GM12874 (cell line): ENCODE data around the gene NCKAP5.

Source experiments
- TF ChIP-seq, protein P1 (sequence below): IDR thresholded peaks from 2 replicates; pipeline ENCODE4 v1.5.1; 2011; ENCODE audit warnings: low read depth, mild to moderate bottlenecking, control low read depth, low read length, moderate library complexity; ENCODE audit not compliant: insufficient read depth

Gene NCKAP5

DNA sequence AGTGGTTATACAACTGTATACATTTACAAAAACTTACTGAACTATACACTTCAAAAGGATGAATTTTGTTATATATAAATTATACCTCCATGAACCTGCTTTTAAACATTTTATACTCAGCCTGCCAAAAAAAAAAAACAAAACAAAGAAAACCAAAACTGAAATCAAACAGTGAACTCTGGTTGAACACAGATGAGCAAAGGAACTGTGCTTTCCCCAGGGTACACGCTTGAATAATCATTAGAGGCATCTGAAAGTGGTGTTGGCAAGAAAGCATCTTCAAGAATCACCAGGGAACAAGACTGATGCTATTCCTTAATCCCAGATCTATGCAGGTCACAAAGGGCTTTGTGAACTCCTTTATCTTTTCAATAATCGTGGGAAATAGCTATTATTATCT, 821.2 kb downstream of the NCKAP5 start:
- TF ChIP-seq, protein P1, sequence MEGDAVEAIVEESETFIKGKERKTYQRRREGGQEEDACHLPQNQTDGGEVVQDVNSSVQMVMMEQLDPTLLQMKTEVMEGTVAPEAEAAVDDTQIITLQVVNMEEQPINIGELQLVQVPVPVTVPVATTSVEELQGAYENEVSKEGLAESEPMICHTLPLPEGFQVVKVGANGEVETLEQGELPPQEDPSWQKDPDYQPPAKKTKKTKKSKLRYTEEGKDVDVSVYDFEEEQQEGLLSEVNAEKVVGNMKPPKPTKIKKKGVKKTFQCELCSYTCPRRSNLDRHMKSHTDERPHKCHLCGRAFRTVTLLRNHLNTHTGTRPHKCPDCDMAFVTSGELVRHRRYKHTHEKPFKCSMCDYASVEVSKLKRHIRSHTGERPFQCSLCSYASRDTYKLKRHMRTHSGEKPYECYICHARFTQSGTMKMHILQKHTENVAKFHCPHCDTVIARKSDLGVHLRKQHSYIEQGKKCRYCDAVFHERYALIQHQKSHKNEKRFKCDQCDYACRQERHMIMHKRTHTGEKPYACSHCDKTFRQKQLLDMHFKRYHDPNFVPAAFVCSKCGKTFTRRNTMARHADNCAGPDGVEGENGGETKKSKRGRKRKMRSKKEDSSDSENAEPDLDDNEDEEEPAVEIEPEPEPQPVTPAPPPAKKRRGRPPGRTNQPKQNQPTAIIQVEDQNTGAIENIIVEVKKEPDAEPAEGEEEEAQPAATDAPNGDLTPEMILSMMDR: no peak

DNA sequence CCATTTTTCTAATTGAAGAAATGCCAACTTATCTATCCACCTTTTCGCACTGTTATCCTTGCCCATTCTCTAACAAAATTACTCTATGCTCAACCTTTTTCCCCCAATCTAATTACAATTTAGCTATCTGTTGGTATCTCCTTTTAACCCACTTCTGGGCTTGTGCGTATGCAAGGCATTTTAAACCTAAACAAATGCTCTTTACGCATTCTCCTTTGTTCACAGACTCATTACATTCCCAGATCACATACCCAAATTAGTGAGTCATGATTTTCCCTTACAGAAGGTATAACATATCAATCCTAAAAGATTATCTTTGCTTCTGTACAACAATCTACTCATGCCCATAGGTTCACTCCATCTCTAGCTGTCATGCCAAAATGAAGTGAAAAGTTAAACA, 826.5 kb downstream of the NCKAP5 start:
- TF ChIP-seq, protein P1: no peak

DNA sequence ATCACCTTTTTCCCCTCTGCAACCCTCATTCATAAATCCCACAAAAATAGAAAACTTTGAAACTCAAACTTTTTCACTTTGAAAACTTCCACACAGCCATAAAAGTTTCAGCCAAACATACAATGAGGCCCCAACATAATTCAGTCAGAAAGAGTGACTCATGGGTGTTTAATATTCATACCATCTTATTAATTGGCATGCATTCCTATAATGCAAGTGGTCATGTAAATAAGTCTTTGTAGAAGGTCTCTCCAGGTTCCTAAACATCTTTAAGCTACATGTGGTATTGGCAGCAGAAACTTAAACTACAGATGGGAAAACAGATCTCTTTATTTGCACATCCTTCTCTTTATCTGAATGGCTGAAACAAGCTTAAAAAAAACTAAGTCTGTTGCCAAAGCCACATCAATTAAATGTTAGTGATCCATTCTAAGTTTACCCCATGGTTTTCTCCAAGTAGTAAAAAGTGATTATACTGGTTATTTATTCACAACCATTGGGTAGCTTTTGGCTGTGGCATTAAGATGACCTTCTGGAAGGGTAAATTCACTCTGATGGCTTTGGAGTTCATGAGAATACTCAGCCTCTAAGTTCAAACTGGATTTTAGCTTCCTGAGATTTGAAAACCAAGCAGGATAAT, 828.1 kb downstream of the NCKAP5 start:
- TF ChIP-seq, protein P1: no peak

DNA sequence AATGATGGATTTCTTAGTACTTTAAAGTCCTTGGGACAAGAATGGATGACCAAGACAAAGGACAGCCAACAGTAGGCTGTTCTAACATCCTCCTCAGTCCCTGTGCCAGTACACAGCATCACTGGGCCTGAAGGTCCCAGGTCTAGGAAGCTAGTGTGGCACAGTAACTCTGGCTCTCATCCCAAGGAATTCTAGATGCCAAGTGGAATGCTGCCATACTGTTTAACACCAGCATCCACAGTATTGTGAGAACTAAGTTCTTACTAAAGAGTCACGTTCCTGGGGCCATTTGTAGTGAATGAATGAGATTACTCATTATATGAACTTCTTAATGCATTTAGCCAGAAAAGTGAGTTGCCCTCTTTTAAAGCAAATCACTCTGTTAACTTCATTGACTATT, 830.0 kb downstream of the NCKAP5 start:
- TF ChIP-seq, protein P1: no peak

DNA sequence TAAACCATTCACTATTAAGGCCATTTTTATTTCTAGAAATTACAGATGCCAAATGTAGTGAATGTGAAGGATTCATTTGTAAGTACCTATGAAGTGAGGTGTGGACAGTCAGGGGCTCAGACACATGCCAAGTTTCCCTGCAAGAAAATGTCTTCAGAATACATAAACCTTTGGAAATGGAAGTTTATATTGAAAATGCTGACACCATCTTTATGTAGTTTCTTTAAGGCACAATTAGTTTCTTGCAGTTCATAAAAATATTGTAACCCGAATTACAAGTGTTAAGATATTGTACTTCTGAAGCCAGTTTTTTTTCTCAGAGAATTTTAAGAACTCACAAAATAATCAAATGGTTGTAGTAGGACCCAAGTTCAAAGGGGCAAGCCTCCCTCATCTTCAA, 832.2 kb downstream of the NCKAP5 start:
- TF ChIP-seq, protein P1: no peak

DNA sequence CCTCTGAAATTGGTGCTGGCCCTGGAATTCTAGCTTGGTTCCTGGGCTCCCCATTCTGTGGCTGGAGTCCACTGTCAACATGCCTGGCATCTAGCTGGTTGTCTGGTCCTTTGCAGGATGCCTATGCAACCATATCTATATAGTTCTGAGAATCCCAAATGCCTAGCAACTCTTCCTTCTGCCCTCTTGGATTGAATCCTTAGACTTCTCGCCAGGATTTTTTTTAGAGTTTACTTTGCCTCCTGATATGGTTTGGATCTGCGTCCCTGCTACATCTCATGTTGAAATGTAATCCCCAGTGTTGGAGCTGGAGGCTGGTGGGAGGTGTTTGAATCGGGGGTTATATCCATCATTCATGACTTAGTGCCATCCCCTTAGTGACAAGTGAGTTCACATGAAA, 833.3 kb downstream of the NCKAP5 start:
- TF ChIP-seq, protein P1: no peak

DNA sequence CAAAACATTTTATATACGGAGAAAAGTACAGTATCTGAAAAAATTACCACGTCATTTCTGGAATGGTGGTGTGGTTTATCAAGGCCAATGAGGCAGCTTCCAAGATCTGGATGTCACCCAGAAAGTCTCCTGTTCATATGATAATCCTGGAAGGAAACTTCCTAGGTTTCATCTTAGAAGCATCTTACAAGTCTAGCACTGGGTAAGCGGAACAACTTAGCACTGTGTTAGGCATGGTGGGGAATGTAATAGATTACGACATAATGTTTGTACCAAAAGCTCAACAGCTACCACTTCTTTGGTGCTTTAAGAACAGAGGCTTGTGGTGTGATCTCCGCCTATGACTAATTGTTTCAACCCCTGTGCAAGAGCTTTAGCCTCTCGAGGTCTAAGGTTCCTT, 835.2 kb downstream of the NCKAP5 start:
- TF ChIP-seq, protein P1: no peak
